ENCODE results near the gene ATP6V0A4.
"Not testable (repeated sequence)": the region's sequence is repeated elsewhere in the genome, so short reads cannot be mapped to it uniquely, and the experiment has no call there.

The ATP6V0A4 gene

GRCh38 chr7:138749960-138750359, 48.0 kb downstream of the ATP6V0A4 start:
- no peak for DNase-seq

GRCh38 chr7:138748666-138749065, 49.3 kb downstream of the ATP6V0A4 start:
- DNase-seq = no peak

GRCh38 chr7:138746073-138746472, 51.9 kb downstream of the ATP6V0A4 start:
- DNase-seq = no peak

GRCh38 chr7:138745189-138745588, 52.8 kb downstream of the ATP6V0A4 start:
- DNase-seq = no peak

GRCh38 chr7:138741453-138741735, 56.6 kb downstream of the ATP6V0A4 start:
- DNase-seq = no peak

- no peak for DNase-seq
These were observed 58.1 kb downstream of the ATP6V0A4 start for GRCh38 chr7:138739859-138740258.

- peak; percentile 74 for DNase-seq
These were observed 59.3 kb downstream of the ATP6V0A4 start for GRCh38 chr7:138738551-138739335.

GRCh38 chr7:138738114-138738513, 59.9 kb downstream of the ATP6V0A4 start:
- no peak for DNase-seq

- DNase-seq = no peak
These were observed 62.6 kb downstream of the ATP6V0A4 start for GRCh38 chr7:138735399-138735798.

GRCh38 chr7:138731733-138732132, 66.3 kb downstream of the ATP6V0A4 start:
- DNase-seq = not testable (repeated sequence)

- DNase-seq = no peak
These were observed 68.6 kb downstream of the ATP6V0A4 start for GRCh38 chr7:138729444-138729843.

- no peak for DNase-seq
These were observed 70.5 kb downstream of the ATP6V0A4 start for GRCh38 chr7:138727336-138728099.

- no peak for DNase-seq
These were observed 71.7 kb downstream of the ATP6V0A4 start for GRCh38 chr7:138726288-138726687.

GRCh38 chr7:138720286-138720685, 77.7 kb downstream of the ATP6V0A4 start:
- DNase-seq = no peak

GRCh38 chr7:138716889-138717288, 81.1 kb downstream of the ATP6V0A4 start:
- no peak for DNase-seq

GRCh38 chr7:138713191-138713590, 84.8 kb downstream of the ATP6V0A4 start:
- no peak for DNase-seq

GRCh38 chr7:138712652-138713051, 85.3 kb downstream of the ATP6V0A4 start:
- no peak for DNase-seq

GRCh38 chr7:138710536-138711385, 87.2 kb downstream of the ATP6V0A4 start:
- no peak for DNase-seq

GRCh38 chr7:138705167-138705566, 92.8 kb downstream of the ATP6V0A4 start:
- DNase-seq = no peak

GRCh38 chr7:138701537-138701923, 96.5 kb downstream of the ATP6V0A4 start:
- DNase-seq = no peak

- no peak for DNase-seq
These were observed 97.0 kb downstream of the ATP6V0A4 start, which contains the start of gene SVOPL for GRCh38 chr7:138700857-138701536. SVOPL (minus strand) TSS chr7:138701362; CDS start chr7:138679045, 22,317 bp downstream.

GRCh38 chr7:138699661-138700060, 98.3 kb downstream of the ATP6V0A4 start:
- no peak for DNase-seq

GRCh38 chr7:138698281-138698680, 99.7 kb downstream of the ATP6V0A4 start:
- no peak for DNase-seq

Measured in NCI-H774 (cell line).